Upper lobe of right lung (tissue), 1 donor: ENCODE data around the gene TARS3. TPM values are rescaled to one million over a fixed set of nuclear protein-coding genes. Genes with fewer than 3 reads are reported as not detected.

Experiments used
- ATAC-seq: fragments of 200-7000 bp; cut with Tn5 transposase; one replicate; pipeline ENCODE4 v1.9.1; 2020; ENCODE audit warnings: mild to moderate bottlenecking, moderate library complexity
- DNase-seq: peaks from one replicate; pipeline ENCODE4 v3.0.0-alpha.2; 2020
- H3K27ac ChIP-seq: fragments of 200-600 bp; one replicate; pipeline ENCODE4 v1.8.0; 2022
- H3K27me3 ChIP-seq: fragments of 200-600 bp; one replicate; pipeline ENCODE4 v1.8.0; 2022; ENCODE audit warnings: mild to moderate bottlenecking
- H3K36me3 ChIP-seq: fragments of 200-600 bp; one replicate; pipeline ENCODE4 v1.8.0; 2022
- H3K4me1 ChIP-seq: fragments of 200-600 bp; one replicate; pipeline ENCODE4 v1.8.0; 2022
- H3K4me3 ChIP-seq: fragments of 200-600 bp; one replicate; pipeline ENCODE4 v1.8.0; 2022; ENCODE audit warnings: mild to moderate bottlenecking
- H3K9me3 ChIP-seq: fragments of 200-600 bp; one replicate; pipeline ENCODE4 v1.8.0; 2022
- intact Hi-C: fragments of 100-400 bp; cut with DNase I; formaldehyde crosslinking; loops from one replicate; pipeline ENCODE4 v1.11.0; 2022
- total RNA-seq: library from RNA; stranded (reverse); fragmentation: NEBNext Ultra II Directional; extraction: Animal tissue kit (Norgen Biotek cat#: 25700); gene quantifications from one replicate; pipeline ENCODE4 v1.2.1, GENCODE V29; 2021
- TF ChIP-seq, protein P1 (sequence below): fragments of 200-600 bp; IDR thresholded peaks from one replicate; pipeline ENCODE4 v1.8.0; 2022; ENCODE audit warnings: antibody characterized with exemption
- donor health status: DM: no; HTN: yes; CAD: no; lungs with severe emphysema.

TARS3 gene
- total RNA-seq, 1 donor from 2014 or later: 12.0 TPM

DNA sequence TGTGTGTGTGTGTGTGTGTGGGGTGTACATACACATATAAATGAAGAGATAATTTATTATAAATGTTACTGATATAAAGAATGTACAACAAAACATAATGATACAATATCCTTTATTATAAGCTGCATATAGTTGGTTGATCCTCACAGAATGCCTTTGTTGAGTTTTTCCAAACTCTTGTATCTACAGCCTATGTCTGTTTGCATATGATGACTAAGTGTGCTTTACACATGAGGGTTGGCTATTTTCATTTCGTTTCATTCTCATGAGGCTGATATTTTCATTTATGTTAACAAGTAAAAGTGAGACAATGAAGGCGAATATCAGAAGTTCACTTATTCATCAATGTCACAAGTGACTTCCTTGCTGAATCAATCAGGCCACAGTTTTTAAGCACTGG is 117.2 kb downstream of the TARS3 start:
- TF ChIP-seq, protein P1, sequence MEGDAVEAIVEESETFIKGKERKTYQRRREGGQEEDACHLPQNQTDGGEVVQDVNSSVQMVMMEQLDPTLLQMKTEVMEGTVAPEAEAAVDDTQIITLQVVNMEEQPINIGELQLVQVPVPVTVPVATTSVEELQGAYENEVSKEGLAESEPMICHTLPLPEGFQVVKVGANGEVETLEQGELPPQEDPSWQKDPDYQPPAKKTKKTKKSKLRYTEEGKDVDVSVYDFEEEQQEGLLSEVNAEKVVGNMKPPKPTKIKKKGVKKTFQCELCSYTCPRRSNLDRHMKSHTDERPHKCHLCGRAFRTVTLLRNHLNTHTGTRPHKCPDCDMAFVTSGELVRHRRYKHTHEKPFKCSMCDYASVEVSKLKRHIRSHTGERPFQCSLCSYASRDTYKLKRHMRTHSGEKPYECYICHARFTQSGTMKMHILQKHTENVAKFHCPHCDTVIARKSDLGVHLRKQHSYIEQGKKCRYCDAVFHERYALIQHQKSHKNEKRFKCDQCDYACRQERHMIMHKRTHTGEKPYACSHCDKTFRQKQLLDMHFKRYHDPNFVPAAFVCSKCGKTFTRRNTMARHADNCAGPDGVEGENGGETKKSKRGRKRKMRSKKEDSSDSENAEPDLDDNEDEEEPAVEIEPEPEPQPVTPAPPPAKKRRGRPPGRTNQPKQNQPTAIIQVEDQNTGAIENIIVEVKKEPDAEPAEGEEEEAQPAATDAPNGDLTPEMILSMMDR: no peak
- intact Hi-C loops: no loop called here
- no peak for ATAC-seq

DNA sequence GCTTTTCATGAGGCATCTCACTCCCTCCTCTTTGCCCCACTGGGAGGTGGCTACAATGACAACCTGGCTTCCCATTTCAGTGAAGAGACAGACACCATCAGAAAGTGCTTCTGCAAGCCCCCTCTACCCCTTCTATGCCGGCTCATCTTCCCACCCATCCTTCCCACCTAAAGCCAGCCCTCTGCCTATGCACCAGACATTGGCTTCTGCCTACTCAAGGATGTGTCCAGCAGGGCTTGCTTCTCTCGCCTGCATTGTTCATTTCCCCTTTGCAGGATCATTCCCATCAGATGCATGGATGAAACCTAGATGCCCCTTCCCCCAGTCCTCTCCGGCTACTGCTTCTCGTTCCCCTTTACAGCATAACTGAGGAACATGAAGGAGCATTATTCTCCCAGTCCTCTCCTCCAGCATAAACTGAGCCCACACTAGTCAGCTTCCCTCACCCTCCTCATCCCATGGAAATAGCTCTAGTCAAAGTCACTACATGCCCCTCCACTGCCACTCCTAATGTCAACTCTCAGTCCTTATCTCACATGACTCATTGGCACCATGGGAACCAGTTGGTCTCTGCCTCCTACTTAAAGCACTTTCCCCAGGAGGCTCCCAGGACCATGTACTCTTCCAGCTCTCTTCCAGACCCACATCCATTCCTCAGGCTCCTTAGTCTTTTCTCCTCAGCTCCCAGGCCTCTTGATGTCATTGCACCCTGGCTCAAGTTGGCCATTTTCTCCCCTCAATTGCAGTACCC is 120.0 kb downstream of the TARS3 start:
- TF ChIP-seq, protein P1: no peak
- no peaks in the 10 kb centered on the region for H3K4me1 ChIP-seq
- DNase-seq (no peak), ATAC-seq (peak; percentile 36)
- intact Hi-C loops: no loop called here
- peaks cover 16% of the 10 kb centered on the region for H3K27me3 ChIP-seq
- H3K27ac ChIP-seq: no peak overlapping the region
- H3K36me3 ChIP-seq: no peaks in the 10 kb centered on the region
- H3K9me3 ChIP-seq: no peaks in the 10 kb centered on the region
- H3K4me3 ChIP-seq: no peak overlapping the region

More for the DNA sequence above, 117.2 kb downstream of the TARS3 start:
- H3K27ac ChIP-seq: no peak overlapping the region
- peaks cover 8% of the 10 kb centered on the region for H3K27me3 ChIP-seq
- H3K9me3 ChIP-seq: no peaks in the 10 kb centered on the region
- H3K36me3 ChIP-seq: no peaks in the 10 kb centered on the region
- H3K4me1 ChIP-seq: no peaks in the 10 kb centered on the region
- DNase-seq: no peak
- no peak overlapping the region for H3K4me3 ChIP-seq

Other genes starting within 250 kb of the TARS3 start
- 16.6 TPM for gene PCSK6, start 234.8 kb downstream of the TARS3 start, total RNA-seq
- gene TM2D3, start 72.1 kb downstream of the TARS3 start, total RNA-seq: 47.4 TPM
- not detected for gene OR4F6, start 79.0 kb upstream of the TARS3 start, total RNA-seq
- not detected for gene OR4F15, start 87.7 kb upstream of the TARS3 start, total RNA-seq